Right atrium auricular region (tissue), 2 donors: ENCODE data around the gene IFIT3. TPM values are rescaled to one million over a fixed set of nuclear protein-coding genes. Genes with fewer than 3 reads are reported as not detected.
A peak's percentile ranks its signal among the peaks of the same experiment; 100 is the strongest.

Experiments
- DNase-seq: peaks from one replicate; pipeline ENCODE4 v3.0.0-alpha.2; 2019; ENCODE audit warnings: low spot score
- H3K27ac ChIP-seq, 2 donors: fragments of 200-600 bp; sonication (generic); 1 replicate in 1 of 2; 2 replicates in 1 of 2; pipeline ENCODE4 v1.5.1; 2016 to 2019
- H3K27me3 ChIP-seq, 2 donors: fragments of 200-600 bp; sonication (generic); one replicate each; pipeline versions ENCODE4 v1.5.1 to v1.6.0; 2017 to 2019
- H3K36me3 ChIP-seq: fragments of 200-600 bp; sonication (generic); one replicate; pipeline ENCODE4 v1.5.1; 2016
- H3K4me1 ChIP-seq, 2 donors: fragments of 200-600 bp; sonication (generic); one replicate each; pipeline versions ENCODE4 v1.5.1 to v1.6.0; 2017 to 2019
- H3K4me3 ChIP-seq, 2 donors: fragments of 200-600 bp; sonication (generic); 1 replicate in 1 of 2; 2 replicates in 1 of 2; pipeline ENCODE4 v1.5.1; 2017 to 2019; ENCODE audit warnings: mild to moderate bottlenecking in 1 of 2, moderate library complexity in 1 of 2
- H3K9me3 ChIP-seq, 2 donors: fragments of 200-600 bp; sonication (generic); one replicate each; pipeline ENCODE4 v1.5.1; 2019
- total RNA-seq, 2 donors: library from RNA; depleted of rRNA; stranded (reverse); fragments of >200 nt; gene quantifications; one replicate each; pipeline ENCODE4 v1.1.0, GENCODE V29; 2016
- TF ChIP-seq, protein P1 (sequence below), 2 donors: fragments of 200-600 bp; sonication (generic); IDR thresholded peaks; one replicate each; pipeline ENCODE4 v1.5.1; 2019; ENCODE audit warnings: antibody characterized with exemption in 2 of 2

IFIT3 gene
- total RNA-seq, 2 donors from 2014 or later: 6.3 to 6.5 TPM

DNA sequence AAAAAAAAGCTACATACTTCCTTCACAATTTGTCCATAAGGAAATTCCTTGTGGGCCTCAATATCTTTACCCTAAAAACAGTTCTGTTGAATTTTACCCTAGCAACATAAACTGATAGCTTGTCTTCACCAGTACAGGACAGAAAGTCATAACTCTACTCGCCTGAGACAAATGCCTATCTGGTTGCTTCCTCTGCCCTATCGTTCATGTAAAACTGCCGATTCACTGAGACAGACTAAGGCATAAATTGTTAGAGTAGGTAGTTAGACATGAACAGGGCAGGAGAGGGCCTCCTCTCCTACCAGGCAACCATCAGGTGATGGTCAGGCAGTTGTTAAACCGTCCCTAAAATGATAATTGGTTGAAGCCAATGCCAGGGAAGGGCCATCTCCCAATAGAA lies 25.0 kb downstream of the IFIT3 start:
- Histone ChIP-seq H3K4me1 (peaks cover 0 to 39% of the 10 kb centered on the region in 2 donors), H3K4me3 (no peak overlapping the region), H3K27ac (peak overlapping the region in 1 of 2 donors; percentile 76), H3K27me3 (no peaks in the 10 kb centered on the region), H3K9me3 (no peaks in the 10 kb centered on the region), H3K36me3 (no peaks in the 10 kb centered on the region)
- TF ChIP-seq, protein P1, sequence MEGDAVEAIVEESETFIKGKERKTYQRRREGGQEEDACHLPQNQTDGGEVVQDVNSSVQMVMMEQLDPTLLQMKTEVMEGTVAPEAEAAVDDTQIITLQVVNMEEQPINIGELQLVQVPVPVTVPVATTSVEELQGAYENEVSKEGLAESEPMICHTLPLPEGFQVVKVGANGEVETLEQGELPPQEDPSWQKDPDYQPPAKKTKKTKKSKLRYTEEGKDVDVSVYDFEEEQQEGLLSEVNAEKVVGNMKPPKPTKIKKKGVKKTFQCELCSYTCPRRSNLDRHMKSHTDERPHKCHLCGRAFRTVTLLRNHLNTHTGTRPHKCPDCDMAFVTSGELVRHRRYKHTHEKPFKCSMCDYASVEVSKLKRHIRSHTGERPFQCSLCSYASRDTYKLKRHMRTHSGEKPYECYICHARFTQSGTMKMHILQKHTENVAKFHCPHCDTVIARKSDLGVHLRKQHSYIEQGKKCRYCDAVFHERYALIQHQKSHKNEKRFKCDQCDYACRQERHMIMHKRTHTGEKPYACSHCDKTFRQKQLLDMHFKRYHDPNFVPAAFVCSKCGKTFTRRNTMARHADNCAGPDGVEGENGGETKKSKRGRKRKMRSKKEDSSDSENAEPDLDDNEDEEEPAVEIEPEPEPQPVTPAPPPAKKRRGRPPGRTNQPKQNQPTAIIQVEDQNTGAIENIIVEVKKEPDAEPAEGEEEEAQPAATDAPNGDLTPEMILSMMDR (IDR thresholded peaks at IDR 0.05): no peak
- DNase-seq: no peak

DNA sequence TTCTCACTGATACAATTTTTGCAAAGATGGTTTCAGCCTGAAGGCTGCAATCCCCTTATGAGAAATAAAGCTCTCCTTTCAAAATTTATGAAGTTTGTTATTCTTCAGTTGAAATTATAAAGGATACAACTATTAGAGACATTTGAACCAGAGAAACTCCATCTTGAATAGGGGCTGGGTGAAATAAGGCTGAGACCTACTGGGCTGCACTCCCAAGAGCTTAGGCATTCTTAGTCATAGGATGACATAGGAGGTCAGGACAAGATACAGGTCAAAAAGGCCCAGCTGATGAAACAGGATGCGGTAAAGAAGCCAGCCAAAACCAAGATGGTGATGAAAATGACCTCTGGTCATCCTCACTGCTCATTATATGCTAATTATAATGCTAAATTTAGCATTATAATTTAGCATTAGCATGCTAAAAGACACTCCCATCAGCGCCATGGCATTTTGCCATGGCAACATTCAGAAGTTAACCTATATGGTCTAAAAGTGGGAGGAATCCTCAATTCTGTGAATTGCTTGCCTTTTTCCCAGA lies 27.7 kb downstream of the IFIT3 start:
- no peak for DNase-seq
- no peaks in the 10 kb centered on the region for H3K9me3 ChIP-seq
- peaks cover 0 to 20% of the 10 kb centered on the region in 2 donors for H3K4me1 ChIP-seq

DNA sequence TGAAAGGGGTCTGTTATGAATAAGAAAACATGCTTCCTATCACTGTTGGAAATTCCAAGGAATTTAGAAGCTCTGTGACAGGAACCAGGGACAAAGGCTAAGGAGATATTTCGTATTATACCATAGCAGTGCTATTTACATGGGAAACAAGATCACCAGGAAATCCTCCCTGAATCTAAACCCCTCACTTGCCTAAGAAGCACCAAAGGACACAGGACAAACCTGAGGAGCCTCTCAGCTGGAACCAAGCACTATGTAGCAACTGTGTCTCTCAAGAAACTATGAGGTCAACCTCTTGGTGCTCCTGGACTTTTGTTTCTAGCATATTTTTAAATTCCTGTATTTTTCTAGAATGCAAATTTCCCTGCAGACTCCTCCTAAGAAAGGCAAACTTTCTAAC lies 29.3 kb downstream of the IFIT3 start:
- H3K36me3 ChIP-seq: no peaks in the 10 kb centered on the region
- H3K27me3 ChIP-seq: no peaks in the 10 kb centered on the region
- H3K4me1 ChIP-seq: peaks cover 0 to 3% of the 10 kb centered on the region in 2 donors
- TF ChIP-seq, protein P1 (IDR thresholded peaks at IDR 0.05): no peak
- H3K27ac ChIP-seq: no peak overlapping the region
- H3K9me3 ChIP-seq: no peaks in the 10 kb centered on the region
- no peak for DNase-seq
- H3K4me3 ChIP-seq: no peak overlapping the region

More for the DNA sequence above, 27.7 kb downstream of the IFIT3 start:
- Histone ChIP-seq H3K4me3 (no peak overlapping the region), H3K36me3 (no peaks in the 10 kb centered on the region), H3K27ac (no peak overlapping the region), H3K27me3 (no peaks in the 10 kb centered on the region)
- TF ChIP-seq, protein P1 (IDR thresholded peaks at IDR 0.05): no peak

DNA sequence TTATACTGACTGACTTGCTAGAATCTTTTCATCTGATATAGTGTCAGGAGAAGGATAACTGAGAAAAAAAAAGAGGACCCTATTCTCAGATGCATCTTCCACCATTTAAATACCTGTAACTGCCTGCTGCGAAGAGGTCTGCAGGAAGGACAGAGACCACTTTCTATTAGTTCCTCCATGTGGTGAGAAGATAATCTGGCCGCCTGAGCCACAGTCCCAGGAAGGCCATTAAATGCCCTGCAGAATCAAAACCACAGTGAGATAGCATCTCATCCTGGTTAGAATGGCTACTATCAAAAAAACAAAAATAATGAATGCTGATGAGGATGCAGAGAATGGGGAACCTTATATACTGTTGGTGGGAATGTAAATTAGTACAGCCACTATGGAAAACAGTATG lies 30.2 kb downstream of the IFIT3 start:
- peaks cover 0 to 3% of the 10 kb centered on the region in 2 donors for H3K4me1 ChIP-seq
- TF ChIP-seq, protein P1 (IDR thresholded peaks at IDR 0.05): no peak

DNA sequence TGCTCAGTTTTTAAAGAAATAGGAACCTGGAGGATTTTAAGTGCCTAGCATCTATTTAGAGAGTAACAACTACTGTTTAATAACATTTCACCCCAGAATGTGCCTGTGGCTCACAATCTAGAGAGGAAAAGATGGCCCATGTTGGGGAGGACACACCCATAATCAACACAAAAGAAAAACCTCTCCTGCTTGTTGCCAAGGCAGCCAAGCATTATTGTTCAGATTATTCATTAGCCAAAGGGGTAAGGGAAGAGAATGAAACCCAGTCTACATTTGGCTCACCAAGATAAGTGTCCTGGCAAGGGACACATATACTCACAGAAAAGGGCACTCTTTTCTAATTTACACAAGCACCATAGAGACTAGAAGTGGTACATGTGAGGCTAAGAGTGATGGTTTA lies 32.4 kb downstream of the IFIT3 start:
- Histone ChIP-seq H3K27me3 (no peaks in the 10 kb centered on the region), H3K4me1 (peaks cover 0 to 12% of the 10 kb centered on the region in 2 donors), H3K27ac (no peak overlapping the region), H3K9me3 (no peaks in the 10 kb centered on the region), H3K36me3 (no peaks in the 10 kb centered on the region), H3K4me3 (no peak overlapping the region)
- no peak for DNase-seq
- TF ChIP-seq, protein P1 (IDR thresholded peaks at IDR 0.05): no peak

More for the DNA sequence above, 30.2 kb downstream of the IFIT3 start:
- Histone ChIP-seq H3K27ac (no peak overlapping the region), H3K9me3 (no peaks in the 10 kb centered on the region), H3K27me3 (no peaks in the 10 kb centered on the region), H3K36me3 (no peaks in the 10 kb centered on the region), H3K4me3 (no peak overlapping the region)
- no peak for DNase-seq

DNA sequence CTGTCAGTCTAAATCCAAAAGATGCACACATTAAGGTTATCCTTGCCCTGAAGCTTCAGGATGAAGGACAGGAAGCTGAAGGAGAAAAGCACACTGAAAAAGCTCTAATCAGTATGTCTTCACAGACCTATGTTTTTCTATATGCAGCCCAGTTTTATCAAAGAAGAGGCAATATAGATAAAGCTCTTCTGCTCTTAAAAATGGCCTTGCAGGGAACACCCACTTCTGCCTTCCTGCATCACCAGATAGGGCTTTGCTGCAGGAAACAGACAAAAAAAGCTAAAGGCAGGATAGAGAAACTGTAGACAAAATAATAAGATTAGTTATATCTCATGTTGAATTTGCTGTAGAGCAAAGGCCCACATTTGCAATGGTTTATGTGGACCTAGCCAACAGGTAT lies 35.1 kb downstream of the IFIT3 start:
- no peak for DNase-seq

More for the DNA sequence above, 35.1 kb downstream of the IFIT3 start:
- H3K36me3 ChIP-seq: no peaks in the 10 kb centered on the region
- no peak overlapping the region for H3K4me3 ChIP-seq
- H3K27ac ChIP-seq: no peak overlapping the region
- TF ChIP-seq, protein P1 (IDR thresholded peaks at IDR 0.05): no peak
- H3K4me1 ChIP-seq: peaks cover 0 to 21% of the 10 kb centered on the region in 2 donors
- no peaks in the 10 kb centered on the region for H3K27me3 ChIP-seq
- no peaks in the 10 kb centered on the region for H3K9me3 ChIP-seq
